A549 (cell line): Measurements from ENCODE around the gene ITSN1.

Experiments
- CBX8 ChIP-seq: fragments of 200-600 bp; sonication (generic); IDR thresholded peaks from 2 replicates; pipeline ENCODE4 v1.6.1; 2016
- EP300 ChIP-seq, 2 experiments: fragments of >200 bp; sonication (Bioruptor Twin); formaldehyde crosslinking; IDR thresholded peaks; 2 replicates in 1 of 2; 3 replicates in 1 of 2; pipeline ENCODE4 v1.6.1; 2016 to 2017
- FOSL2 ChIP-seq, 2 experiments: fragments of 450-650 bp in 1 of 2; fragments of >200 bp in 1 of 2; sonication (Bioruptor Twin) in 1 of 2; formaldehyde crosslinking; IDR thresholded peaks; 2 replicates each; pipeline versions ENCODE4 v1.5.0 to v1.6.1; 2016 to 2020; ENCODE audit warnings: mild to moderate bottlenecking in 1 of 2, moderate library complexity in 1 of 2
- JUNB ChIP-seq: fragments of >200 bp; sonication (Bioruptor Twin); formaldehyde crosslinking; IDR thresholded peaks from 2 replicates; pipeline ENCODE4 v1.6.1; 2016
- MAFK ChIP-seq: fragments of 450-650 bp; IDR thresholded peaks from 2 replicates; pipeline ENCODE4 v1.6.1; 2014; ENCODE audit not compliant: partially characterized antibody
- NFE2L2 ChIP-seq: fragments of 150-350 bp; conservative IDR thresholded peaks from 2 replicates; pipeline ENCODE4 v1.6.1; 2014; ENCODE audit warnings: low read length
- PBX3 ChIP-seq: IDR thresholded peaks from 2 replicates; pipeline ENCODE4 v1.6.1; 2012
- POLR2A ChIP-seq: IDR thresholded peaks from 2 replicates; pipeline ENCODE4 v1.6.1; 2012; ENCODE audit warnings: mild to moderate bottlenecking, low read length
- TF ChIP-seq, protein P1 (sequence below): fragments of 250-450 bp; sonication (Bioruptor Pico); IDR thresholded peaks from 2 replicates; pipeline ENCODE4 v1.5.0; 2021; ENCODE audit warnings: mild to moderate bottlenecking, moderate library complexity, borderline replicate concordance
- TF ChIP-seq, protein P2 (sequence below): fragments of >200 bp; sonication (Bioruptor Twin); formaldehyde crosslinking; IDR thresholded peaks from 3 replicates; pipeline ENCODE4 v1.5.1; 2016

- no peak for TF ChIP-seq POLR2A
- no peak for TF ChIP-seq MAFK
- TF ChIP-seq, protein P1, sequence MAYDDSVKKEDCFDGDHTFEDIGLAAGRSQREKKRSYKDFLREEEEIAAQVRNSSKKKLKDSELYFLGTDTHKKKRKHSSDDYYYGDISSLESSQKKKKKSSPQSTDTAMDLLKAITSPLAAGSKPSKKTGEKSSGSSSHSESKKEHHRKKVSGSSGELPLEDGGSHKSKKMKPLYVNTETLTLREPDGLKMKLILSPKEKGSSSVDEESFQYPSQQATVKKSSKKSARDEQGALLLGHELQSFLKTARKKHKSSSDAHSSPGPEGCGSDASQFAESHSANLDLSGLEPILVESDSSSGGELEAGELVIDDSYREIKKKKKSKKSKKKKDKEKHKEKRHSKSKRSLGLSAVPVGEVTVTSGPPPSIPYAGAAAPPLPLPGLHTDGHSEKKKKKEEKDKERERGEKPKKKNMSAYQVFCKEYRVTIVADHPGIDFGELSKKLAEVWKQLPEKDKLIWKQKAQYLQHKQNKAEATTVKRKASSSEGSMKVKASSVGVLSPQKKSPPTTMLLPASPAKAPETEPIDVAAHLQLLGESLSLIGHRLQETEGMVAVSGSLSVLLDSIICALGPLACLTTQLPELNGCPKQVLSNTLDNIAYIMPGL (CRISPR knock-in tag): no peak
- TF ChIP-seq, protein P2, sequence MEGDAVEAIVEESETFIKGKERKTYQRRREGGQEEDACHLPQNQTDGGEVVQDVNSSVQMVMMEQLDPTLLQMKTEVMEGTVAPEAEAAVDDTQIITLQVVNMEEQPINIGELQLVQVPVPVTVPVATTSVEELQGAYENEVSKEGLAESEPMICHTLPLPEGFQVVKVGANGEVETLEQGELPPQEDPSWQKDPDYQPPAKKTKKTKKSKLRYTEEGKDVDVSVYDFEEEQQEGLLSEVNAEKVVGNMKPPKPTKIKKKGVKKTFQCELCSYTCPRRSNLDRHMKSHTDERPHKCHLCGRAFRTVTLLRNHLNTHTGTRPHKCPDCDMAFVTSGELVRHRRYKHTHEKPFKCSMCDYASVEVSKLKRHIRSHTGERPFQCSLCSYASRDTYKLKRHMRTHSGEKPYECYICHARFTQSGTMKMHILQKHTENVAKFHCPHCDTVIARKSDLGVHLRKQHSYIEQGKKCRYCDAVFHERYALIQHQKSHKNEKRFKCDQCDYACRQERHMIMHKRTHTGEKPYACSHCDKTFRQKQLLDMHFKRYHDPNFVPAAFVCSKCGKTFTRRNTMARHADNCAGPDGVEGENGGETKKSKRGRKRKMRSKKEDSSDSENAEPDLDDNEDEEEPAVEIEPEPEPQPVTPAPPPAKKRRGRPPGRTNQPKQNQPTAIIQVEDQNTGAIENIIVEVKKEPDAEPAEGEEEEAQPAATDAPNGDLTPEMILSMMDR: no peak
- no peak for TF ChIP-seq JUNB
- TF ChIP-seq PBX3: no peak
- no peak for TF ChIP-seq NFE2L2
- TF ChIP-seq EP300 (IDR thresholded peaks at IDR 0.05): no peak
- no peak for TF ChIP-seq FOSL2 (IDR thresholded peaks at IDR 0.05)
- no peak for TF ChIP-seq FOSL2 (CRISPR knock-in tag; IDR thresholded peaks at IDR 0.05)
- TF ChIP-seq CBX8: no peak
These were observed 294.8 kb downstream of the ITSN1 start for GRCh38 chr21:33937146-33937545.
